ENCODE results near the gene TAB2. TPM values are rescaled to one million over a fixed set of nuclear protein-coding genes. Genes with fewer than 3 reads are reported as not detected.

Gene TAB2
- total RNA-seq, 4 donors from 2014 or later, result 63.7 to 73.5 (median 69.2) TPM

DNA sequence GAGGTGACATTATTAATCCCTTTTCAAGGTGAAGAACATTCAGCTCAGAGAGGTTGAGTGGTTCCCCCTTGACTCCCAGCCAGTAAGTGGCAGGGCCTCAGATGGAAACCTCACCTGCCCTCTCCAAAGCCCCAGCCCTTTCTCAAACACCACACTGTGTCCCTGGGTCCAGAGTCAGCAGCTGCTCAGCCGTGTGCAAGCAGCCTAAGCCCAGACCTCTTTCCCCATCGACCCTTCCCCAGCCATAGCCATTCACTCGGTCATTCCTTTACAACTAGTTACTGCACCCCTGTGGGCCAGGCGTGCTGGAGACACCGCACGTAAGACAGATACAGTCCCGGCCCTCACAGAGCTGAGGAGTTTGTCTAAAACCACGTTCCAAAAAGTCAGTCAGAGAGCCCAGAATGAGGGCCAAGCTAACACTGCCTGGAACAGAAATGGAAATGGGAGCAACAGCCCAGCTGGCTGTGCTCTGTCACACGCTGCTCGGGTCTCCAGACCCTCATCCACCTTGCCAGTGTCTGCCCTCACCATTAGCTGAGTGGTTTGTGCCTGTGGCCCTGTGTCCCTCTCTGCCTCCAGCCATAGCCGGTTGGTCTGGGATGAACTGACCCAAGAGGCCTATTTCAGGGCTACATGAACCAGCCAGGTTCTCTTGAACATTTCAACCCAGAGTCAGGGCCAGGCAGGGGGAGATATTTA is 137.7 kb downstream of the TAB2 start:
- DNase-seq (no peak), ATAC-seq (peak in 1 of 2 donors; percentile 14)
- H3K4me1 ChIP-seq, result peaks cover 25 to 28% of the 10 kb centered on the region in 2 donors
- no peak for TF ChIP-seq POLR2A (IDR thresholded peaks at IDR 0.05)
- TF ChIP-seq, protein P1, sequence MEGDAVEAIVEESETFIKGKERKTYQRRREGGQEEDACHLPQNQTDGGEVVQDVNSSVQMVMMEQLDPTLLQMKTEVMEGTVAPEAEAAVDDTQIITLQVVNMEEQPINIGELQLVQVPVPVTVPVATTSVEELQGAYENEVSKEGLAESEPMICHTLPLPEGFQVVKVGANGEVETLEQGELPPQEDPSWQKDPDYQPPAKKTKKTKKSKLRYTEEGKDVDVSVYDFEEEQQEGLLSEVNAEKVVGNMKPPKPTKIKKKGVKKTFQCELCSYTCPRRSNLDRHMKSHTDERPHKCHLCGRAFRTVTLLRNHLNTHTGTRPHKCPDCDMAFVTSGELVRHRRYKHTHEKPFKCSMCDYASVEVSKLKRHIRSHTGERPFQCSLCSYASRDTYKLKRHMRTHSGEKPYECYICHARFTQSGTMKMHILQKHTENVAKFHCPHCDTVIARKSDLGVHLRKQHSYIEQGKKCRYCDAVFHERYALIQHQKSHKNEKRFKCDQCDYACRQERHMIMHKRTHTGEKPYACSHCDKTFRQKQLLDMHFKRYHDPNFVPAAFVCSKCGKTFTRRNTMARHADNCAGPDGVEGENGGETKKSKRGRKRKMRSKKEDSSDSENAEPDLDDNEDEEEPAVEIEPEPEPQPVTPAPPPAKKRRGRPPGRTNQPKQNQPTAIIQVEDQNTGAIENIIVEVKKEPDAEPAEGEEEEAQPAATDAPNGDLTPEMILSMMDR (IDR thresholded peaks at IDR 0.05 in 4 of 5, conservative IDR thresholded peaks at IDR 0.05 in 1 of 5), result no peak
- no peaks in the 10 kb centered on the region for H3K36me3 ChIP-seq
- intact Hi-C loops (cut with DNase I; ENCODE audit: low total_unique reads), result loop anchor here (5.0 kb wide), 1 partner anchor 62 kb away; no protein-coding TSS in a partner anchor
- peak overlapping the region; percentile 66 to 78 (median 72) for H3K27ac ChIP-seq
- in situ Hi-C loops (cut with MboI; ENCODE audit: low sequenced_read_pairs in 4 of 4), result no loop called here
- H3K4me3 ChIP-seq, result no peak overlapping the region
- no peaks in the 10 kb centered on the region for H3K9me3 ChIP-seq
- H3K27me3 ChIP-seq, result peaks cover 9 to 12% (median 10%) of the 10 kb centered on the region in 3 donors

DNA sequence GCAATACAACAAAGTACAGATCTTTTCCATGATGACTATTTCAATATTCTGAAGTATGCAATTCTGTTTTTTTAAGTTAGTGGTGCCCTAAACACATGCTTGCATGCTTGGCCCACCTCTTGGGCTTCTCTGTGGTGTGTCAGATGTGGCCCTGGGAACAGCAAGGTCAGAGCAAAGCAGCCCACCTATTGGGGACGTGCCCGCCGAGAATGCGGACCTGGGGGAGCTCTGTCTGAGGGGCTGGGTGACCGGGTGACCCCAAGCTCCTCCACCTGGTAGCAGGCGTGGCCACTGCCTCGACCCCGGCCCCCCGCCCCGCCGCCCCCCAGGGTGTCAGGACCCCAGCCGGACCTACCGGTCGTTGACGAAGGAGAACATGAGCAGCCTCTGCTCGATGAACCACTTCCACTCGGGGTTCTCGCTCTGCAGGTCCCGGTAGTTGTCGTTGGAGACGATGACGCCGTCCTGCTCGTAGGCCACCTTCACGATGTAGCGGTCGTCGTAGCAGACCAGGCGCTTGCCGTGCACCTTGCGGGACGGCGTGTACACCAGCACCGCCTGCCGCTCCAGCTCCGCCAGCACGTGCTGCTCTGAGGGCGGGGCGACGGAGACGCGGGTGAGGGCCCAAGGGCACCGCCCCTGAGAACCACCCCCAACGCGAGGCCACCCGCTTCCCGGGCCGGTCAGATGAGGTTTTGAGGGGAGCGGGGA is 139.0 kb downstream of the TAB2 start:
- intact Hi-C loops (cut with DNase I; ENCODE audit: low total_unique reads), result loop anchor here (5.0 kb wide), 1 partner anchor 61 kb away; no protein-coding TSS in a partner anchor
- ATAC-seq (no peak), DNase-seq (no peak)
- Histone ChIP-seq H3K36me3 (no peaks in the 10 kb centered on the region), H3K9me3 (no peaks in the 10 kb centered on the region), H3K4me3 (no peak overlapping the region), H3K27ac (no peak overlapping the region), H3K27me3 (peaks cover 0 to 1% (median 0%) of the 10 kb centered on the region in 3 donors), H3K4me1 (peaks cover 25 to 28% of the 10 kb centered on the region in 2 donors)
- TF ChIP-seq, protein P1 (IDR thresholded peaks at IDR 0.05 in 4 of 5, conservative IDR thresholded peaks at IDR 0.05 in 1 of 5), result no peak
- no peak for TF ChIP-seq POLR2A (IDR thresholded peaks at IDR 0.05)
- in situ Hi-C loops (cut with MboI; ENCODE audit: low sequenced_read_pairs in 4 of 4), result no loop called here

DNA sequence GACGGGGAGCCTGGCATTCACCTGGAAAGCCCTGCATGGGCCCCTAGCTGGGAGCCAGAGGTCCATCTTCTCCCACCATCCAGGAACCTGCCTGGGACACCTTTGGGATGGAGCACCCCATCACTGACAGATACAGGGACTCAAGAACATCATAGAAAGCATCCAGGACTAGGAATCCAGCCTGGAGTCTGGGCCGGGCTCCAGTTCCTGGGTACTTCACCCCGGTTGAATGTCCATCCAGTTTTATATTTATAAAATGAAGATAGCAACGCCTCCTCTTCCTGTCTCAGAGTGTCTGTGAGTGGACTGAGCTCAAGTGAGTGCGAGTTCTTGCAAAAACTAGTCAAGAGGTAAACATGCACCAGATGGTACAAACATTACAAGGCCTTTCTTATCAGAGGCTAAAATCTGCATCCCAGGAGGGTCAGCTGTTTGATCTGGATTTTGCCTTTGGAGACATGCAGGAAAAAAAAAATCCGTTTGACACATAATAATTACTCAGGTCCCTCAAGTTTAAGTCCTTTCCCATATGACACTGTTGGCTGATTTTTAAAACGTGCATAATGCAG is 139.9 kb downstream of the TAB2 start:
- Histone ChIP-seq H3K36me3 (no peaks in the 10 kb centered on the region), H3K4me3 (no peak overlapping the region), H3K9me3 (no peaks in the 10 kb centered on the region), H3K4me1 (peaks cover 25 to 28% of the 10 kb centered on the region in 2 donors), H3K27me3 (no peaks in the 10 kb centered on the region), H3K27ac (no peak overlapping the region)
- no peak for TF ChIP-seq POLR2A (IDR thresholded peaks at IDR 0.05)
- TF ChIP-seq, protein P1 (IDR thresholded peaks at IDR 0.05 in 4 of 5, conservative IDR thresholded peaks at IDR 0.05 in 1 of 5), result no peak
- DNase-seq (no peak), ATAC-seq (no peak)
- in situ Hi-C loops (cut with MboI; ENCODE audit: low sequenced_read_pairs in 4 of 4), result no loop called here
- intact Hi-C loops (cut with DNase I; ENCODE audit: low total_unique reads), result loop anchor here (5.0 kb wide), 1 partner anchor 60 kb away; no protein-coding TSS in a partner anchor

DNA sequence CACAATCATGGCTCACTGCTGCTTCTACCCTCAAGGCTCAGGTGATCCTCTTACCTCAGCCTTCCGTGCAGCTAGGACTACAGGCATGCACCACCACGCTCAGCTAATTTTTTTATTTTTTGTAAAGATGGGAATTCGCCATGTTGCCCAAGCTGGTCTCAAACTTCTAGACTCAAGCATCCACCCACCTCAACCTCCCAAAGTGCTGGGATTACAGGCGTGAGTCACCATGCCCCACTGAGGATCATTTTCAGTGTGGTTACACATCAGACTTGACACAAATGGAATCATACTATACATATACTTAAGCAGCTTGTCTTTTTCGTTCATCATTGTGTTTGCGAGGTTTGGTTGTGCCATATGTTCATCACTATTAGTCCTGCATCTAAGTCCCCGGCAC is 140.7 kb downstream of the TAB2 start:
- no peaks in the 10 kb centered on the region for H3K27me3 ChIP-seq
- DNase-seq (no peak), ATAC-seq (no peak)
- H3K4me3 ChIP-seq, result no peak overlapping the region
- in situ Hi-C loops (cut with MboI; ENCODE audit: low sequenced_read_pairs in 4 of 4), result no loop called here
- TF ChIP-seq POLR2A (IDR thresholded peaks at IDR 0.05), result no peak
- TF ChIP-seq, protein P1 (IDR thresholded peaks at IDR 0.05 in 4 of 5, conservative IDR thresholded peaks at IDR 0.05 in 1 of 5), result no peak
- H3K27ac ChIP-seq, result no peak overlapping the region
- no peaks in the 10 kb centered on the region for H3K9me3 ChIP-seq
- H3K36me3 ChIP-seq, result no peaks in the 10 kb centered on the region
- peaks cover 23 to 27% of the 10 kb centered on the region in 2 donors for H3K4me1 ChIP-seq
- intact Hi-C loops (cut with DNase I; ENCODE audit: low total_unique reads), result loop anchor here (5.0 kb wide), 1 partner anchor 59 kb away; no protein-coding TSS in a partner anchor
